ENCODE data around the gene TMEM91. TPM values are rescaled to one million over a fixed set of nuclear protein-coding genes. Genes with fewer than 3 reads are reported as not detected.
A peak's percentile ranks its signal among the peaks of the same experiment; 100 is the strongest.

Gene TMEM91
- total and polyA plus RNA-seq, 9 of the 15 experiments (the other 6 are each of a cell fraction or from before 2014, with no cell fraction given) = 1.2 to 5.2 (median 2.7) TPM

- no peak for TF ChIP-seq U2AF2 (optimal IDR thresholded peaks at IDR 0.05; ENCODE audit: low read depth, low read length)
- TF ChIP-seq TCF7 (IDR thresholded peaks at IDR 0.05; ENCODE audit: borderline replicate concordance) = no peak
- TF ChIP-seq NCOA2 (IDR thresholded peaks at IDR 0.05; ENCODE audit: partially characterized antibody in 2 of 2) = no peak
- no peak for TF ChIP-seq PTRF (tag; IDR thresholded peaks at IDR 0.05)
- no peak for TF ChIP-seq NR4A1 (CRISPR knock-in tag; IDR thresholded peaks at IDR 0.05)
- TF ChIP-seq NR4A1 (tag; IDR thresholded peaks at IDR 0.05) = no peak
- no peak for TF ChIP-seq MYNN (IDR thresholded peaks at IDR 0.05)
- no peak for TF ChIP-seq MYNN (CRISPR knock-in tag; IDR thresholded peaks at IDR 0.05)
- TF ChIP-seq ZNF699 (CRISPR knock-in tag; IDR thresholded peaks at IDR 0.05; ENCODE audit: insufficient replicate concordance) = no peak
- TF ChIP-seq CREB1 (IDR thresholded peaks at IDR 0.05) = no peak
- TF ChIP-seq CREB1 (CRISPR knock-in tag; IDR thresholded peaks at IDR 0.05) = no peak
- no peak for TF ChIP-seq NBN (IDR thresholded peaks at IDR 0.05; ENCODE audit: low read depth)
- TF ChIP-seq ZNF395 (CRISPR knock-in tag; IDR thresholded peaks at IDR 0.05) = 0 out of 2 replicates have a peak, but pooled peaks have one; percentile 32
- TF ChIP-seq ERF (CRISPR knock-in tag; IDR thresholded peaks at IDR 0.05) = no peak
- TF ChIP-seq MTA1 (IDR thresholded peaks at IDR 0.05; ENCODE audit: borderline replicate concordance) = no peak
- no peak for TF ChIP-seq ZNF384 (IDR thresholded peaks at IDR 0.05; ENCODE audit: low read depth, low read length)
- TF ChIP-seq RNF219 (CRISPR knock-in tag; IDR thresholded peaks at IDR 0.05) = no peak
These were observed 11.6 kb upstream of the TMEM91 start (continued) for GRCh38 chr19:41364524-41365391.

Measured in K562 (cell line).